Activated naive CD8-positive, alpha-beta T cell treated with anti-CD3 and anti-CD28 coated beads, Interleukin-2, amount 50 U/mL, for 24 hours (primary cell): ENCODE results near the gene PRPF6.

Experiments used
- ATAC-seq: fragments of 150-1000 bp; cut with Tn5 transposase; one replicate; pipeline ENCODE4 v1.10.0; 2021
- DNase-seq: peaks from one replicate; pipeline ENCODE4 v3.0.0; 2021
- H3K27ac Mint-ChIP-seq: one replicate; pipeline ENCODE4 v1.8.0; 2021; ENCODE audit warnings: mild to moderate bottlenecking, mixed read lengths
- H3K27me3 Mint-ChIP-seq: one replicate; pipeline ENCODE4 v1.8.0; 2021; ENCODE audit warnings: mixed read lengths
- H3K36me3 Mint-ChIP-seq: one replicate; pipeline ENCODE4 v1.8.0; 2021; ENCODE audit warnings: low read depth, mixed read lengths
- H3K4me1 Mint-ChIP-seq: one replicate; pipeline ENCODE4 v1.8.0; 2021; ENCODE audit warnings: mixed read lengths
- H3K4me3 Mint-ChIP-seq: one replicate; pipeline ENCODE4 v1.8.0; 2021; ENCODE audit warnings: mild to moderate bottlenecking, moderate library complexity, mixed read lengths
- H3K9me3 Mint-ChIP-seq: one replicate; pipeline ENCODE4 v1.8.0; 2021; ENCODE audit warnings: mixed read lengths

PRPF6 gene

GRCh38 chr20:64035933-64036345 is 55.0 kb downstream of the PRPF6 start, which contains the start of gene C20orf204:
Gene C20orf204 (plus strand): TSS chr20:64036182. CDS start chr20:64036324, 142 bp downstream.
- peak within 1 kb of the TSS; percentile 93 for H3K27ac Mint-ChIP-seq

DNA sequence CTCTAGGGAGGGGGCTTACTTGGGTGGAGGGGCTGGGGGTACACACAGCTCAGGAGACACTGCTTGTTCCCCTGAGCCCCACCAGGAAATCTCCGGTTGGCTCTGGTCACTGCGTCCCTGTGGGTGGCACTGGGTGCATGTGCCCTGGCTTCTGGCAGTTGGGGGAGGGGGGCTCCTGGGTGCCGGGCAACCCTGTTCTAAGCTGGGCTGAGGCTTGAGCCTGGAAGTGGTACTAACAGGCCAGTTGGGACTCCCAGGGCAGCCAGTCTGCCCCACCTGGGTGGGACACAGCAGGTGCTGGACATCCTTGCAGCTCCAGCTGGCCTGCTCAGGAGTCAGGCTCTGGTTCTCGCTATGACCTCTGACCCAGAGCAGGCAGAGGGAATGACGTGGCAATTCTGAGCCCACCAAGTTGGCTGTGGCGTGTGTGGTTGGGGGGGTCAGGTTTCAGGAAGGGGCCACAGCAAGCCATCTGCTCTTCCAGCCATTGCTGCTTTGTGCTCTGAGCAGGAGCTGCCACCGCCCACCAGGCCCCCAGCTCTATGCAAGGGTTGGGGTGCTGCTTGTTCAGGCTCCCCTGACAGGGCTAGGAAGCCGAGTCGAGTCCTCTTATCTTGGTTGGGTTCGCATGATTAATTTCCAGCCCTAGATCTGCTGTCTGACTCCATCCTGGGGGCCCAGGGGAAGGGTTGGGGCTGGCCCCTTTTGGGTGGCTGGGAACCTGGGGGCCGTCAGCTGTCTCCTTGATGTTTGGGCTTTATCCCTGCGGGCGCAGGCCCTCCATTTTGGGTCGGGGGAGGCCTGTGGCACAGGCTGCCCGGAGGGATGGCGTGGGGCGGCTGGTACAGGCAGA is 55.6 kb downstream of the PRPF6 start:
- Mint-ChIP-seq H3K27me3 (peaks cover 2% of the 10 kb centered on the region), H3K4me1 (peaks cover 69% of the 10 kb centered on the region), H3K27ac (peak overlapping the region; percentile 93), H3K4me3 (peak overlapping the region; percentile 24), H3K9me3 (no peaks in the 10 kb centered on the region), H3K36me3 (peaks cover 7% of the 10 kb centered on the region)
- peak; percentile 53 for DNase-seq
- peak; percentile 18 for ATAC-seq

More at GRCh38 chr20:64035933-64036345, 55.0 kb downstream of the PRPF6 start, which contains the start of gene C20orf204:
- ATAC-seq (no peak), DNase-seq (no peak)
- Mint-ChIP-seq H3K4me1 (peaks cover 65% of the 10 kb centered on the region), H3K9me3 (no peaks in the 10 kb centered on the region), H3K4me3 (peak within 1 kb of the TSS; percentile 68), H3K27me3 (peaks cover 2% of the 10 kb centered on the region), H3K36me3 (peaks cover 7% of the 10 kb centered on the region)

DNA sequence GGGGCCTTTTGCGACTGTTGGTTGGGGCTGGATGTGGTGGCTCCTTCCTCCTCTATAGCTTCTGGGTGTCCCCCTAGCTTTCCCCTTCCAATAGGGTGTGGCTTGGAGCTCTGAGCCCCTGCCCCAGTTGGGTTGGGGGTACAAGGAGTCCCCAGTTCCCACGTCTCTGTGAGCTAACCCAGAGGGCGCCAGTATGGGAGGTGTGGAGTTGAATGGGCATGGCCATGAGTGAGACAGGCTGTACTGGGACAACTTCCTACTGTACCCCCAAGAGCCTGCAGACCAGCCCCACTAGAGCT is 56.2 kb downstream of the PRPF6 start:
- no peak for DNase-seq
- no peak for ATAC-seq
- Mint-ChIP-seq H3K36me3 (peaks cover 7% of the 10 kb centered on the region), H3K4me3 (peak overlapping the region; percentile 14), H3K27ac (no peak overlapping the region), H3K27me3 (peaks cover 2% of the 10 kb centered on the region), H3K4me1 (peaks cover 74% of the 10 kb centered on the region), H3K9me3 (no peaks in the 10 kb centered on the region)

- ATAC-seq (no peak), DNase-seq (no peak)
- no peaks in the 10 kb centered on the region for H3K9me3 Mint-ChIP-seq
- no peak overlapping the region for H3K27ac Mint-ChIP-seq
- H3K27me3 Mint-ChIP-seq, result peaks cover 2% of the 10 kb centered on the region
- peak overlapping the region; percentile 26 for H3K4me3 Mint-ChIP-seq
- peaks cover 5% of the 10 kb centered on the region for H3K36me3 Mint-ChIP-seq
- peaks cover 71% of the 10 kb centered on the region for H3K4me1 Mint-ChIP-seq
Observed at GRCh38 chr20:64037498-64038213, 56.7 kb downstream of the PRPF6 start.

DNA sequence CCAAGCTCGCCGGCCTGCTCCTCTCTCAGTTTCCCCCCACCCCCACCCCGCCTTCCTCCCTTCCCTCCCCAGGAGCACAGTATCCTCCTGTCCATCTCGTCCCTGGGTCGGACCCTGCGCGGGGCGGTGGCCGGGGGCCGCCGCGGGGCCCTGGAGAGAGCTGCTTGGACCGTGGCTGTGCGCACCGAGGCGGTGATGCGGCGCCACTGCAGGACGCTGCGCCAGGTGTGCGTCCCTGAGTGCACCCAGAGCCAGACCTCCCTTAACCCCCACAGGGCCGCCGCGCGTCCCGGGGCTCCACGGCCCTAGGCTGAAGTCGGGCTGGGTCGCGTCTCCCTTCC is 57.3 kb downstream of the PRPF6 start:
- Mint-ChIP-seq H3K36me3 (peaks cover 5% of the 10 kb centered on the region), H3K4me3 (no peak overlapping the region), H3K9me3 (no peaks in the 10 kb centered on the region), H3K27me3 (peaks cover 2% of the 10 kb centered on the region), H3K27ac (no peak overlapping the region), H3K4me1 (peaks cover 70% of the 10 kb centered on the region)
- ATAC-seq, result peak; percentile 2
- DNase-seq, result no peak

DNA sequence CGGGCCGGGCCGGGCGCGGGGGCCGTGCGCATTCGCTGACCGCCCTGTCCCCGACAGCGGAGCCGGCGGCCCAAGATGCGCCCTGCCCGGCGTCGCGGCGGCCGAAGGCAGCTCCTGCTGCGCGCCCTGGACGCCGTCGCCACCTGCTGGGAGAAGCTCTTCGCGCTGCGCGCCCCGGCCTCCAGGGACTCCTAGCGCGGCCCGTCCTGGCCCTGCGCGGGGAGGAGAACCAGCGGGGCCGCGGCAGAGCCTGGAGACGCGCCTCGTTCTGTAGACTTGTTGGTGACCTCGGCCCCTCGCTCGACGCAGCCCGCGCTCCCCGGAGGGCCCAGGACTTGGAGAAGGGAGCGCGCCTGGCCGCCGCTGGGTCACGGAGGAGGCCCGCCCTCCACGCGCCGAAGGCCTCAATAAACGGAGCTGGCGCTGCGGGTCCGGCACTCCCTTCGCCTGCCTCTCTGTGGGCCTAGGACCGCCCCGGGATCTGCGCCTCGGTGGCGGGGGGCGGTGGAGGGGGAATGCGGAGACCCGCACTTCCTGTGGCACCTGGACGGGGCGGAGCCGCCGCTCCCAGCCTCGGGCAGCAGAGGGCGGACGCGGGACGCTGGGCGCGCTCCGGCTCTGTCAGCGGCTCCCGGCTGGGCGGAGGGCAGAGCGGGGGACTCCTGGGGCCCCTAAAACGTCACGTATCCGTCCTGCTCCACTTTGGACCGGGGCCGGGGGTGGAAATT is 57.8 kb downstream of the PRPF6 start:
- peaks cover 2% of the 10 kb centered on the region for H3K27me3 Mint-ChIP-seq
- no peak overlapping the region for H3K27ac Mint-ChIP-seq
- H3K9me3 Mint-ChIP-seq, result no peaks in the 10 kb centered on the region
- ATAC-seq, result peak; percentile 44
- peaks cover 65% of the 10 kb centered on the region for H3K4me1 Mint-ChIP-seq
- H3K36me3 Mint-ChIP-seq, result peaks cover 5% of the 10 kb centered on the region
- H3K4me3 Mint-ChIP-seq, result no peak overlapping the region
- DNase-seq, result peak; percentile 84

- no peaks in the 10 kb centered on the region for H3K36me3 Mint-ChIP-seq
- H3K4me3 Mint-ChIP-seq, result peak overlapping the region; percentile 50
- no peak for ATAC-seq
- no peaks in the 10 kb centered on the region for H3K9me3 Mint-ChIP-seq
- no peak overlapping the region for H3K27ac Mint-ChIP-seq
- DNase-seq, result no peak
- peaks cover 58% of the 10 kb centered on the region for H3K4me1 Mint-ChIP-seq
- H3K27me3 Mint-ChIP-seq, result peaks cover 2% of the 10 kb centered on the region
Observed at GRCh38 chr20:64039293-64040160, 58.6 kb downstream of the PRPF6 start.

DNA sequence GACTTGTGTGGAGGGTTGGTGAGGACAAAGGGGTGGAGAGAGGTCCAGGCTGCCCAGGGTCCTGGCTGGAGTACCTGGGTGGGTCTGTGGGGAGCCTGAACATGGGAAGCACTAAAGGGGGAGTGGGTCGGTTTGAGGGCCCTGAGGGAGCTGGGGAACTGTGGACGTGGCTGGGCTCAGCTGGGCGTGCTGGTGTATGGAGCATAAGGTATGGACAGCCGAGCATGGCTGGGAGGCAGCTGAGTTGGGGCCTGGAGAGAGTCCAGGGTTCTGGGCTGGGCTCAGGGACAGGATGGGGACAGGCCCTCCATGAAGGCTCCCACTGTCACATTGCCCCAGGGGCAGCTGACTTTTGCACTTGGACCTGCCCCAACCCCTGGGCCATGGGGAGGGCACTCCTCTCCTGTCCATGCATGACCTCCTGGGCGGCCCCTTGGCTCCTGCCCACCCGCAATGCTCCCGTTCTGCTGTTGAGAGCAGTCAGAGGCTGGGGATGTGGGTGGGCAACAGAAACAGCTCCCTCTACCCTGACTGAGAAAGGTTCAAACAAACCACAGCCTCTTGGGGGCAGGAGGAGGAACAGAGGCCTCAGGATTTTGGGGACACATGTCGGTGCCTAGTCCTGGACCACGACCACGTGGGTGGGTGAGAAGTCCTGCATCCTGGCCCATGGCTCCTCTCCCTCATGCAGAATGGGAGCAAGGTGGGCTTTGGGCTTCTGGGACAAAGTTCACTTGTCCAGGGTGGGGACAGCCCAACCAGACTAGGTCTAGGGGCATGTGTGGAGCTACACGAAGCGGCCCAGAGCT is 59.5 kb downstream of the PRPF6 start:
- Mint-ChIP-seq H3K4me3 (no peak overlapping the region), H3K4me1 (peaks cover 51% of the 10 kb centered on the region), H3K36me3 (no peaks in the 10 kb centered on the region), H3K9me3 (no peaks in the 10 kb centered on the region), H3K27ac (no peak overlapping the region), H3K27me3 (peaks cover 2% of the 10 kb centered on the region)
- ATAC-seq (no peak), DNase-seq (no peak)

DNA sequence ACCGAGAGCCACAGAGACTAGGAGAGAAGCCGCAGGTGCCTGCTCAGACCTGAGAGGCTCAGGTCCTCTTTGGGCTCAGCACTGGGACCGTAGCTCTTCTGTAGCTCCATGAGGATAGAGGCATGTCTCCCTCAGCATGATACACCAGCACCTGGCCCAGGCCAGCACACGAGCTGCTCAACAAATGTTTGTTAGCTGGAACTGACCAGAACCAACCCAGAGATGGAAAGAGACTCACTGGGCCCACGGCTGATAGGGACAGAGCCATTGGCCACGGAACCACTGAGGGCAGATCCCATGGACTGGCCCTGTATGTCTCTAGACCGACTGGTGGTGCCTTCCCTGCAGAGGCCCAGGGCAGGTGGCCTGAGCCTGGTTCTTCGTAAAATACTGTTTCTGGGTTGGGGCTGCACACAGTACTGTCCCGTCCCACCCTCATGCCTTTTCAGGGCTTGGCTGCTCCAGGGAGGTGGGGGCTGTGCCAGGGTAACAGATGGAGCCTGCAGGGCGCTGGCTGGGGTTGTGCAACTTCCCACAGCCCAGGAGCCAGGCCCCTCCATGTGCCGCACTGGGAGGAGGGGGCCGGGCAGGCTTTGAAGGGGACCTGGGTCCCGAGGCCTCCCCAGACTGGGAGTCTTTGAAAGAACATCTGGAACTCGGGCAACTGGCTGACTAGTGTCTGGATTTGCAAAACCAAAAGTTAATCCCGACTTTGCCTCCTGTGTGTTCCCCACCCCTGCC is 60.3 kb downstream of the PRPF6 start:
- H3K4me3 Mint-ChIP-seq, result peak overlapping the region; percentile 79

DNA sequence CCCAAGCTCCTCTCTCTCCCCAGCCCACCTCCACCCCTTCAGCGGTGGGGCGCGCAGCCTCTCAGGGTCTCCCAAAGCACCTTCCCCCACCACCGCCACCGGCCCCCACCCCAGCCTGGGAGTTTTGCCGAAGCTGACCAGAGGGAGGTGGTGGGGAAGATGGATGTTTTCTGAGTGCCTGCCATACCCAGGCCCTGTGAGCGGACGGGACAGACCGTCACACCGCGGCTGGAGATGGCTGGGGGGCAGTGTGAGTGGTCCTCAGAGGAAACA is 60.8 kb downstream of the PRPF6 start:
- H3K4me3 Mint-ChIP-seq, result peak overlapping the region; percentile 79
- DNase-seq (no peak), ATAC-seq (no peak)
- peaks cover 7% of the 10 kb centered on the region for H3K27me3 Mint-ChIP-seq
- no peaks in the 10 kb centered on the region for H3K9me3 Mint-ChIP-seq
- H3K27ac Mint-ChIP-seq, result no peak overlapping the region
- no peaks in the 10 kb centered on the region for H3K36me3 Mint-ChIP-seq
- peaks cover 44% of the 10 kb centered on the region for H3K4me1 Mint-ChIP-seq

More for the DNA sequence above, 60.3 kb downstream of the PRPF6 start:
- Mint-ChIP-seq H3K36me3 (no peaks in the 10 kb centered on the region), H3K4me1 (peaks cover 46% of the 10 kb centered on the region), H3K27me3 (peaks cover 3% of the 10 kb centered on the region), H3K9me3 (no peaks in the 10 kb centered on the region), H3K27ac (peak overlapping the region; percentile 49)
- ATAC-seq (no peak), DNase-seq (no peak)

GRCh38 chr20:64042054-64042781 is 61.3 kb downstream of the PRPF6 start:
- peak overlapping the region; percentile 71 for H3K27ac Mint-ChIP-seq
- peaks cover 39% of the 10 kb centered on the region for H3K4me1 Mint-ChIP-seq
- no peaks in the 10 kb centered on the region for H3K36me3 Mint-ChIP-seq
- peak overlapping the region; percentile 79 for H3K4me3 Mint-ChIP-seq
- ATAC-seq (no peak), DNase-seq (no peak)
- no peaks in the 10 kb centered on the region for H3K9me3 Mint-ChIP-seq
- peaks cover 8% of the 10 kb centered on the region for H3K27me3 Mint-ChIP-seq

GRCh38 chr20:64043768-64044167 is 62.8 kb downstream of the PRPF6 start:
- Mint-ChIP-seq H3K36me3 (no peaks in the 10 kb centered on the region), H3K4me1 (peaks cover 31% of the 10 kb centered on the region), H3K4me3 (peak overlapping the region; percentile 48), H3K9me3 (no peaks in the 10 kb centered on the region), H3K27ac (no peak overlapping the region), H3K27me3 (peaks cover 10% of the 10 kb centered on the region)
- DNase-seq, result no peak
- ATAC-seq, result no peak
